T-helper 1 cell treated with Interleukin-12 subunit alpha and Interleukin-12 subunit beta and Interleukin-4 antibody, amounts not matched to agents 30 μg/mL and 1 μg/mL, for 36 hours (primary cell): Measurements from ENCODE around the gene CD96.

Experiments used
- H3K27ac Mint-ChIP-seq: one replicate; pipeline ENCODE4 v1.8.0; 2021; ENCODE audit warnings: mild to moderate bottlenecking, mixed read lengths
- H3K27me3 Mint-ChIP-seq: one replicate; pipeline ENCODE4 v1.8.0; 2021; ENCODE audit warnings: low read depth, mixed read lengths
- H3K36me3 Mint-ChIP-seq: one replicate; pipeline ENCODE4 v1.8.0; 2021; ENCODE audit warnings: low read depth, mixed read lengths
- H3K4me1 Mint-ChIP-seq: one replicate; pipeline ENCODE4 v1.8.0; 2021; ENCODE audit warnings: low read depth, mixed read lengths
- H3K4me3 Mint-ChIP-seq: one replicate; pipeline ENCODE4 v1.8.0; 2021; ENCODE audit warnings: mild to moderate bottlenecking, moderate library complexity, mixed read lengths
- H3K9me3 Mint-ChIP-seq: one replicate; pipeline ENCODE4 v1.8.0; 2021; ENCODE audit warnings: mixed read lengths

The CD96 gene

GRCh38 chr3:111593666-111594065 lies 51.7 kb downstream of the CD96 start:
- H3K4me1 Mint-ChIP-seq, result peaks cover 66% of the 10 kb centered on the region
- no peaks in the 10 kb centered on the region for H3K27me3 Mint-ChIP-seq

GRCh38 chr3:111594205-111594604 lies 52.2 kb downstream of the CD96 start:
- no peaks in the 10 kb centered on the region for H3K9me3 Mint-ChIP-seq
- peaks cover 61% of the 10 kb centered on the region for H3K36me3 Mint-ChIP-seq
- H3K4me1 Mint-ChIP-seq, result peaks cover 66% of the 10 kb centered on the region
- no peaks in the 10 kb centered on the region for H3K27me3 Mint-ChIP-seq
- peak overlapping the region; percentile 90 for H3K27ac Mint-ChIP-seq
- H3K4me3 Mint-ChIP-seq, result peak overlapping the region; percentile 87

More at GRCh38 chr3:111593666-111594065, 51.7 kb downstream of the CD96 start:
- Mint-ChIP-seq H3K36me3 (peaks cover 61% of the 10 kb centered on the region), H3K4me3 (peak overlapping the region; percentile 87), H3K9me3 (no peaks in the 10 kb centered on the region), H3K27ac (peak overlapping the region; percentile 90)

GRCh38 chr3:111594781-111595180 lies 52.8 kb downstream of the CD96 start:
- no peaks in the 10 kb centered on the region for H3K27me3 Mint-ChIP-seq
- peak overlapping the region; percentile 87 for H3K4me3 Mint-ChIP-seq
- peak overlapping the region; percentile 90 for H3K27ac Mint-ChIP-seq
- peaks cover 60% of the 10 kb centered on the region for H3K4me1 Mint-ChIP-seq
- H3K36me3 Mint-ChIP-seq, result peaks cover 58% of the 10 kb centered on the region
- H3K9me3 Mint-ChIP-seq, result no peaks in the 10 kb centered on the region

GRCh38 chr3:111595232-111595631 lies 53.2 kb downstream of the CD96 start, which contains the start of gene ZBED2:
ZBED2 (minus strand) TSS chr3:111595346; CDS start chr3:111594201, 1,145 bp downstream.
- H3K4me3 Mint-ChIP-seq, result peak within 1 kb of the TSS; percentile 87

GRCh38 chr3:111596328-111596727 lies 54.3 kb downstream of the CD96 start:
- H3K9me3 Mint-ChIP-seq, result no peaks in the 10 kb centered on the region
- H3K4me1 Mint-ChIP-seq, result peaks cover 54% of the 10 kb centered on the region
- no peaks in the 10 kb centered on the region for H3K27me3 Mint-ChIP-seq
- peaks cover 62% of the 10 kb centered on the region for H3K36me3 Mint-ChIP-seq
- peak overlapping the region; percentile 90 for H3K27ac Mint-ChIP-seq
- H3K4me3 Mint-ChIP-seq, result peak overlapping the region; percentile 53

More at GRCh38 chr3:111595232-111595631, 53.2 kb downstream of the CD96 start, which contains the start of gene ZBED2:
- H3K27ac Mint-ChIP-seq, result peak within 1 kb of the TSS; percentile 90
- H3K9me3 Mint-ChIP-seq, result no peaks in the 10 kb centered on the region
- H3K27me3 Mint-ChIP-seq, result no peaks in the 10 kb centered on the region
- H3K36me3 Mint-ChIP-seq, result peaks cover 58% of the 10 kb centered on the region
- peaks cover 59% of the 10 kb centered on the region for H3K4me1 Mint-ChIP-seq

- H3K4me3 Mint-ChIP-seq, result no peak overlapping the region
- no peaks in the 10 kb centered on the region for H3K9me3 Mint-ChIP-seq
- peak overlapping the region; percentile 19 for H3K27ac Mint-ChIP-seq
- no peaks in the 10 kb centered on the region for H3K27me3 Mint-ChIP-seq
- peaks cover 50% of the 10 kb centered on the region for H3K4me1 Mint-ChIP-seq
- peaks cover 64% of the 10 kb centered on the region for H3K36me3 Mint-ChIP-seq
Observed at GRCh38 chr3:111598139-111598538, 56.1 kb downstream of the CD96 start.

GRCh38 chr3:111598552-111598951 lies 56.6 kb downstream of the CD96 start:
- peaks cover 50% of the 10 kb centered on the region for H3K4me1 Mint-ChIP-seq

GRCh38 chr3:111601810-111602209 lies 59.8 kb downstream of the CD96 start:
- H3K4me3 Mint-ChIP-seq, result no peak overlapping the region
- no peaks in the 10 kb centered on the region for H3K27me3 Mint-ChIP-seq
- no peaks in the 10 kb centered on the region for H3K9me3 Mint-ChIP-seq
- H3K4me1 Mint-ChIP-seq, result peaks cover 55% of the 10 kb centered on the region
- peaks cover 71% of the 10 kb centered on the region for H3K36me3 Mint-ChIP-seq
- no peak overlapping the region for H3K27ac Mint-ChIP-seq

More at GRCh38 chr3:111598552-111598951, 56.6 kb downstream of the CD96 start:
- Mint-ChIP-seq H3K27me3 (no peaks in the 10 kb centered on the region), H3K27ac (no peak overlapping the region), H3K9me3 (no peaks in the 10 kb centered on the region), H3K36me3 (peaks cover 64% of the 10 kb centered on the region), H3K4me3 (no peak overlapping the region)

- H3K4me1 Mint-ChIP-seq, result peaks cover 57% of the 10 kb centered on the region
- H3K4me3 Mint-ChIP-seq, result peak overlapping the region; percentile 4
- H3K36me3 Mint-ChIP-seq, result peaks cover 72% of the 10 kb centered on the region
- no peaks in the 10 kb centered on the region for H3K9me3 Mint-ChIP-seq
- no peaks in the 10 kb centered on the region for H3K27me3 Mint-ChIP-seq
- peak overlapping the region; percentile 92 for H3K27ac Mint-ChIP-seq
Observed at GRCh38 chr3:111603679-111604078, 61.7 kb downstream of the CD96 start.

GRCh38 chr3:111604119-111604518 lies 62.1 kb downstream of the CD96 start:
- H3K9me3 Mint-ChIP-seq, result no peaks in the 10 kb centered on the region
- H3K4me3 Mint-ChIP-seq, result peak overlapping the region; percentile 4
- H3K27ac Mint-ChIP-seq, result peak overlapping the region; percentile 92
- peaks cover 61% of the 10 kb centered on the region for H3K4me1 Mint-ChIP-seq
- H3K27me3 Mint-ChIP-seq, result no peaks in the 10 kb centered on the region
- peaks cover 76% of the 10 kb centered on the region for H3K36me3 Mint-ChIP-seq

GRCh38 chr3:111605018-111605417 lies 63.0 kb downstream of the CD96 start:
- Mint-ChIP-seq H3K36me3 (peaks cover 73% of the 10 kb centered on the region), H3K9me3 (no peaks in the 10 kb centered on the region), H3K4me1 (peaks cover 67% of the 10 kb centered on the region), H3K27me3 (no peaks in the 10 kb centered on the region), H3K4me3 (peak overlapping the region; percentile 5), H3K27ac (peak overlapping the region; percentile 92)

- peak overlapping the region; percentile 92 for H3K27ac Mint-ChIP-seq
- peaks cover 71% of the 10 kb centered on the region for H3K4me1 Mint-ChIP-seq
- H3K4me3 Mint-ChIP-seq, result peak overlapping the region; percentile 13
- H3K9me3 Mint-ChIP-seq, result no peaks in the 10 kb centered on the region
- H3K27me3 Mint-ChIP-seq, result no peaks in the 10 kb centered on the region
- H3K36me3 Mint-ChIP-seq, result peaks cover 72% of the 10 kb centered on the region
Observed at GRCh38 chr3:111605493-111605892, 63.5 kb downstream of the CD96 start.

- H3K27ac Mint-ChIP-seq, result peak overlapping the region; percentile 95
- no peaks in the 10 kb centered on the region for H3K9me3 Mint-ChIP-seq
- H3K4me3 Mint-ChIP-seq, result no peak overlapping the region
- peaks cover 84% of the 10 kb centered on the region for H3K4me1 Mint-ChIP-seq
- peaks cover 79% of the 10 kb centered on the region for H3K36me3 Mint-ChIP-seq
- no peaks in the 10 kb centered on the region for H3K27me3 Mint-ChIP-seq
Observed at GRCh38 chr3:111607240-111607920, 65.4 kb downstream of the CD96 start.

- Mint-ChIP-seq H3K27me3 (no peaks in the 10 kb centered on the region), H3K9me3 (no peaks in the 10 kb centered on the region), H3K4me1 (peaks cover 88% of the 10 kb centered on the region), H3K27ac (peak overlapping the region; percentile 95), H3K4me3 (peak overlapping the region; percentile 47), H3K36me3 (peaks cover 81% of the 10 kb centered on the region)
Observed at GRCh38 chr3:111608383-111608782, 66.4 kb downstream of the CD96 start.

GRCh38 chr3:111609700-111610099 lies 67.7 kb downstream of the CD96 start:
- peaks cover 80% of the 10 kb centered on the region for H3K36me3 Mint-ChIP-seq
- H3K4me1 Mint-ChIP-seq, result peaks cover 86% of the 10 kb centered on the region
- H3K9me3 Mint-ChIP-seq, result no peaks in the 10 kb centered on the region
- no peaks in the 10 kb centered on the region for H3K27me3 Mint-ChIP-seq
- H3K4me3 Mint-ChIP-seq, result no peak overlapping the region
- H3K27ac Mint-ChIP-seq, result peak overlapping the region; percentile 95
